Heart left ventricle (tissue), 16 donors: ENCODE measurements around the gene VDR. TPM values are rescaled to one million over a fixed set of nuclear protein-coding genes. Genes with fewer than 3 reads are reported as not detected.

Experiments used
- ATAC-seq, 4 donors: fragments of 200-7000 bp; cut with Tn5 transposase; one replicate each; pipeline ENCODE4 v1.9.1; 2020 to 2022; ENCODE audit warnings: moderate library complexity in 4 of 4, mild to moderate bottlenecking in 3 of 4, moderate number of reproducible peaks in 1 of 4
- DNase-seq, 5 donors: peaks; one replicate each; pipeline ENCODE4 v3.0.0-alpha.2; 2020
- H3K27ac ChIP-seq, 12 donors: fragments of 200-600 bp; sonication (generic) in 4 of 12; one replicate each; pipeline versions ENCODE4 v1.5.0 to v1.8.0; 2016 to 2022; ENCODE audit warnings: mild to moderate bottlenecking in 2 of 12
- H3K27me3 ChIP-seq, 9 donors: fragments of 200-600 bp; sonication (generic) in 2 of 9; one replicate each; pipeline versions ENCODE4 v1.5.1 to v1.8.0; 2016 to 2022; ENCODE audit warnings: mild to moderate bottlenecking in 3 of 9
- H3K36me3 ChIP-seq, 9 donors: fragments of 200-600 bp; sonication (generic) in 2 of 9; one replicate each; pipeline versions ENCODE4 v1.5.0 to v1.8.0; 2018 to 2022; ENCODE audit warnings: mild to moderate bottlenecking in 2 of 9
- H3K4me1 ChIP-seq, 12 donors: fragments of 200-600 bp; sonication (generic) in 4 of 12; one replicate each; pipeline versions ENCODE4 v1.5.0 to v1.8.0; 2016 to 2022; ENCODE audit warnings: mild to moderate bottlenecking in 3 of 12
- H3K4me3 ChIP-seq, 12 donors: fragments of 200-600 bp; sonication (generic) in 4 of 12; one replicate each; pipeline versions ENCODE4 v1.5.0 to v1.8.0; 2017 to 2022; ENCODE audit warnings: mild to moderate bottlenecking in 9 of 12, moderate library complexity in 4 of 12
- H3K9me3 ChIP-seq, 12 donors: fragments of 200-600 bp; sonication (generic) in 4 of 12; one replicate each; pipeline versions ENCODE4 v1.5.0 to v1.8.0; 2016 to 2022; ENCODE audit warnings: mild to moderate bottlenecking in 1 of 12
- POLR2A ChIP-seq, 2 donors: fragments of 450-650 bp; IDR thresholded peaks; one replicate each; pipeline ENCODE4 v1.6.1; 2017; ENCODE audit warnings: antibody characterized with exemption in 2 of 2, mild to moderate bottlenecking in 2 of 2, moderate library complexity in 2 of 2
- WGBS, 4 donors: extraction: QIAGEN DNeasy Blood & Tissue Kit in 2 of 4; methylation state at CpG; one replicate each; pipeline versions ENCODE4 v1.1.5 to v1.1.7; 2013 to 2018; 5-methylcytosine and 5-hydroxymethylcytosine counted together
- intact Hi-C, 10 donors: fragments of 100-400 bp; cut with DNase I; formaldehyde crosslinking; loops; one replicate each; pipeline versions ENCODE4 v1.11.1 to v1.14.2; 2022
- polyA plus RNA-seq, 2 donors: library from polyadenylated mRNA; stranded (reverse); fragments of 200-250 nt; gene quantifications; one replicate each; pipeline ENCODE4 v1.2.3, GENCODE V29; 2013
- total RNA-seq, 9 donors: library from RNA; depleted of rRNA in 2 of 9; stranded (reverse); fragments of >200 nt in 2 of 9; fragmentation: NEBNext Ultra II Directional in 3 of 9; extraction: Animal tissue kit (Norgen Biotek cat#: 25700) in 3 of 9; gene quantifications; one replicate each; pipeline versions ENCODE4 v1.1.0 to v1.2.4, GENCODE V29; 2016 to 2023
- TF ChIP-seq, protein P1 (sequence below), 12 donors: fragments of 200-600 bp; sonication (generic) in 4 of 12; IDR thresholded peaks; one replicate each; pipeline versions ENCODE4 v1.5.0 to v1.8.0; 2018 to 2022; ENCODE audit warnings: antibody characterized with exemption in 12 of 12, mild to moderate bottlenecking in 5 of 12
- donor health status: ischemic (EF 13 %, LVEDD 7.1; RV severe dilation, severe dysfunction).
- donor health status: healthy with polysubstance abuse.
- donor health status: DM: no; HTN: yes; CAD: no.
- donor health status: DM: no; HTN: no; CAD: no.
- donor health status: ischemic (EF 25% LVEDD 6.9; RV normal size, moderate dysfunction).
- donor health status: ischemic (EF 25% LVEDD 5.7; RV mildly dilated, moderate dysfunction).
- donor health status: healthy.
- donor health status: DM: yes; HTN: yes; CAD: no.
- donor health status: ischemic (EF 35%, LVEDD 5.7; RV mildly dilated, moderate dysfunction).
- donor health status: nonischemic (EF 11% LVEDD 7.7; RV severe dilation, severe dysfunction).
- donor health status: DM: yes; HTN: yes; CAD: no.
- donor health status: PGD.
- donor health status: ischemic (EF 29% LVEDD 5.4; RV normal size, mild dysfunction).
- donor health status: nonischemic (EF 23%, LVEDD 6.1; RV moderate dilation, normal function).

VDR gene
- total and polyA plus RNA-seq, 11 donors = 0.15 to 4.3 (median 0.63) TPM

- 57 to 73% (median 68%) methylated on average over 6 of the region's 6 CpGs for WGBS, 4 donors
- intact Hi-C loops = no loop called here
- no peak overlapping the region for H3K27ac ChIP-seq
Measured at GRCh38 chr12:47920913-47921312, 16.1 kb upstream of the VDR start.

GRCh38 chr12:47913081-47913480 lies 8.3 kb upstream of the VDR start:
- Histone ChIP-seq H3K4me3 (no peak overlapping the region), H3K9me3 (no peaks in the 10 kb centered on the region), H3K4me1 (no peaks in the 10 kb centered on the region), H3K27ac (no peak overlapping the region), H3K36me3 (no peaks in the 10 kb centered on the region), H3K27me3 (peaks cover 0 to 4% (median 0%) of the 10 kb centered on the region in 9 donors)
- no peak for TF ChIP-seq POLR2A (IDR thresholded peaks at IDR 0.05)
- TF ChIP-seq, protein P1, sequence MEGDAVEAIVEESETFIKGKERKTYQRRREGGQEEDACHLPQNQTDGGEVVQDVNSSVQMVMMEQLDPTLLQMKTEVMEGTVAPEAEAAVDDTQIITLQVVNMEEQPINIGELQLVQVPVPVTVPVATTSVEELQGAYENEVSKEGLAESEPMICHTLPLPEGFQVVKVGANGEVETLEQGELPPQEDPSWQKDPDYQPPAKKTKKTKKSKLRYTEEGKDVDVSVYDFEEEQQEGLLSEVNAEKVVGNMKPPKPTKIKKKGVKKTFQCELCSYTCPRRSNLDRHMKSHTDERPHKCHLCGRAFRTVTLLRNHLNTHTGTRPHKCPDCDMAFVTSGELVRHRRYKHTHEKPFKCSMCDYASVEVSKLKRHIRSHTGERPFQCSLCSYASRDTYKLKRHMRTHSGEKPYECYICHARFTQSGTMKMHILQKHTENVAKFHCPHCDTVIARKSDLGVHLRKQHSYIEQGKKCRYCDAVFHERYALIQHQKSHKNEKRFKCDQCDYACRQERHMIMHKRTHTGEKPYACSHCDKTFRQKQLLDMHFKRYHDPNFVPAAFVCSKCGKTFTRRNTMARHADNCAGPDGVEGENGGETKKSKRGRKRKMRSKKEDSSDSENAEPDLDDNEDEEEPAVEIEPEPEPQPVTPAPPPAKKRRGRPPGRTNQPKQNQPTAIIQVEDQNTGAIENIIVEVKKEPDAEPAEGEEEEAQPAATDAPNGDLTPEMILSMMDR (IDR thresholded peaks at IDR 0.05) = no peak
- WGBS, 4 donors = 76 to 87% (median 81%) methylated on average over 3 of the region's 3 CpGs
- ATAC-seq (no peak), DNase-seq (no peak)
- intact Hi-C loops = no loop called here

More at GRCh38 chr12:47920913-47921312, 16.1 kb upstream of the VDR start:
- ATAC-seq (no peak), DNase-seq (no peak)
- Histone ChIP-seq H3K9me3 (no peaks in the 10 kb centered on the region), H3K27me3 (peaks cover 0 to 8% (median 0%) of the 10 kb centered on the region in 9 donors), H3K4me1 (no peaks in the 10 kb centered on the region), H3K36me3 (no peaks in the 10 kb centered on the region), H3K4me3 (no peak overlapping the region)
- TF ChIP-seq, protein P1 (IDR thresholded peaks at IDR 0.05) = no peak
- no peak for TF ChIP-seq POLR2A (IDR thresholded peaks at IDR 0.05)

DNA sequence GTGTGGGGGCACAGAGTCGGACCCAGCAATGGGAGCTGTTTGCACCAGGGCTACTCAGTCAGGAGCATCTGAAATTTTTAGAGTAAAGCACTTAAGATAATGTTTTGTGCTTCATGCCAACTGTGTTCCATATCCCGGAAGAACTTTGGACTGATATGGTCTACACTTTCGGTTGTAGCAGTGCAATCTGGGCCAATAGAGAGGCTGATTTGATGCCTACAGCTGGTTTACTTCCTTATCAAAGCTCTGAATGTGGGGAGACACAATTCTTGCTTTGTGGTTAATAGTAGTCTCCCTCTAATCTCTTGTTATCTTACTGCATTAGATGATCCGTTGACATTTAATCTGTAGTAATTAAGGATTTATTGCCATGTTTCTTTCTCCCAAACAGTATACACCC lies 7.8 kb upstream of the VDR start:
- intact Hi-C loops = no loop called here
- DNase-seq (no peak), ATAC-seq (no peak)
- Histone ChIP-seq H3K27ac (no peak overlapping the region), H3K36me3 (no peaks in the 10 kb centered on the region), H3K9me3 (no peaks in the 10 kb centered on the region), H3K4me1 (no peaks in the 10 kb centered on the region), H3K27me3 (peaks cover 0 to 4% (median 0%) of the 10 kb centered on the region in 9 donors), H3K4me3 (no peak overlapping the region)
- 30 to 33% (median 32%) methylated on average over 4 of the region's 4 CpGs for WGBS, 4 donors
- no peak for TF ChIP-seq POLR2A (IDR thresholded peaks at IDR 0.05)
- TF ChIP-seq, protein P1 (IDR thresholded peaks at IDR 0.05) = no peak

DNA sequence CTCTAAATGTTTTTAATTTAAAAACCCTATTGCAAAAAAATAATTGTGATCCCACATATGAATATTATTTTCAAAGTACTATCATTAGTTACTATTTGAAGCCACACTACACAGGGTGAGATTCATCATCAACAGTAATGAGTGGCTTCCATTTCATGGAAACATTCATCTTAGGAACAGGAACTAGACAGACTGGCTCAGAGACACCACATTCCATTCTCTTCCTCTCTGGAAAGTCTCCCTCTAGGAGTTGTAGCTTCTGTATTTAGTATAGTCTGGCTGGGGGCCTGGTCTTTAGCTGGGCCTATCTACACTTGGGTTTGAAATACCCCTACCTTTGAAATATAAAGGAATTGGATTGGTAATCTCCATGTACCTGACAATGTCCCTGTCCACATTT lies 6.2 kb upstream of the VDR start:
- no peak for ATAC-seq
- TF ChIP-seq, protein P1 (IDR thresholded peaks at IDR 0.05) = no peak
- Histone ChIP-seq H3K4me3 (no peak overlapping the region), H3K27me3 (peaks cover 0 to 11% (median 0%) of the 10 kb centered on the region in 9 donors), H3K4me1 (no peaks in the 10 kb centered on the region), H3K9me3 (no peaks in the 10 kb centered on the region), H3K27ac (no peak overlapping the region), H3K36me3 (no peaks in the 10 kb centered on the region)
- DNase-seq = no peak
- intact Hi-C loops = no loop called here
